ENCODE results near the gene IL17A. TPM values are rescaled to one million over a fixed set of nuclear protein-coding genes. Genes with fewer than 3 reads are reported as not detected.

Gene IL17A
- total and polyA plus RNA-seq, 2 donors (not counting 3 experiments of a cell fraction or from before 2014, with no cell fraction given): not detected

DNA sequence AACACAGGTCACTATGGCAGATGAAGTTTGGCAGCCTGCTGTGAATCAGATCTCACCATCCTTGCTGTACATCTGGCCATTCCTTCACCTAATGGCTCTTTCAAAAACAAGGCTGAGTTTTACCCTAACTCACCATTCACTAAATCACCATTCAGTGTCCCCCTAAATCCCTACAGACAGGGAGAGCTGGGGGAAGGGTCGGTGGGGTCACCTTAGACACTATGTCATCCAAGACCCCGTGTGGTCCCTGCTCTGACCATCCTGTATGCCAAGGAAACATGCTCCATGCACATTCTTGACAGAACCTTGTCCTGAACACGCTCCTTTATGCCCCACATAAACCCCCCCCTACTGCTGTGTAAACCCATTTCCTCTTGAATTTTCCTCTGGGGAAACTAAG is 31.8 kb upstream of the IL17A start:
- no peaks in the 10 kb centered on the region for H4K20me1 ChIP-seq (replicated peaks; ENCODE audit: control insufficient read depth, extremely low read depth, insufficient read depth, low read length)
- H3K4me3 ChIP-seq (replicated peaks in 1 of 3; ENCODE audit: insufficient read depth in 1 of 3, low read depth in 1 of 3, low read length in 3 of 3): no peak overlapping the region
- no peaks in the 10 kb centered on the region for H3K9me1 ChIP-seq (replicated peaks; ENCODE audit: control insufficient read depth, extremely low read depth, insufficient read depth, low read length)
- FAIRE-seq (no peak), DNase-seq (ENCODE audit: low read depth, low spot score) (no peak)
- intact Hi-C loops (cut with micrococcal nuclease) (no loop called here), dilution Hi-C loops (cut with MboI; ENCODE audit: extremely low pct_ligation_motif_present, low sequenced_read_pairs) (no loop called here)
- CTCF ChIA-PET: interaction anchor here (1.5 kb wide), 1 partner anchor 11 kb away, joined by 4 read pairs; no protein-coding TSS in a partner anchor
- H3K9ac ChIP-seq (replicated peaks; ENCODE audit: extremely low read depth, insufficient read depth, low read length): no peak overlapping the region
- H3K4me2 ChIP-seq (ENCODE audit: insufficient read depth, low read length): no peak overlapping the region
- H3K27me3 ChIP-seq (ENCODE audit: control insufficient read depth in 2 of 2, insufficient read depth in 2 of 2, low read length in 2 of 2): no peaks in the 10 kb centered on the region
- TF ChIP-seq, protein P1, sequence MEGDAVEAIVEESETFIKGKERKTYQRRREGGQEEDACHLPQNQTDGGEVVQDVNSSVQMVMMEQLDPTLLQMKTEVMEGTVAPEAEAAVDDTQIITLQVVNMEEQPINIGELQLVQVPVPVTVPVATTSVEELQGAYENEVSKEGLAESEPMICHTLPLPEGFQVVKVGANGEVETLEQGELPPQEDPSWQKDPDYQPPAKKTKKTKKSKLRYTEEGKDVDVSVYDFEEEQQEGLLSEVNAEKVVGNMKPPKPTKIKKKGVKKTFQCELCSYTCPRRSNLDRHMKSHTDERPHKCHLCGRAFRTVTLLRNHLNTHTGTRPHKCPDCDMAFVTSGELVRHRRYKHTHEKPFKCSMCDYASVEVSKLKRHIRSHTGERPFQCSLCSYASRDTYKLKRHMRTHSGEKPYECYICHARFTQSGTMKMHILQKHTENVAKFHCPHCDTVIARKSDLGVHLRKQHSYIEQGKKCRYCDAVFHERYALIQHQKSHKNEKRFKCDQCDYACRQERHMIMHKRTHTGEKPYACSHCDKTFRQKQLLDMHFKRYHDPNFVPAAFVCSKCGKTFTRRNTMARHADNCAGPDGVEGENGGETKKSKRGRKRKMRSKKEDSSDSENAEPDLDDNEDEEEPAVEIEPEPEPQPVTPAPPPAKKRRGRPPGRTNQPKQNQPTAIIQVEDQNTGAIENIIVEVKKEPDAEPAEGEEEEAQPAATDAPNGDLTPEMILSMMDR (IDR thresholded peaks at IDR 0.05; ENCODE audit: extremely low read depth in 1 of 2, insufficient read depth in 1 of 2, low read depth in 1 of 2, low read length in 2 of 2): no peak
- TF ChIP-seq EZH2 (IDR thresholded peaks at IDR 0.05; ENCODE audit: borderline replicate concordance, low read depth, low read length, severe bottlenecking) (no peak), MYC (IDR thresholded peaks at IDR 0.05; ENCODE audit: low read depth, low read length) (no peak), JUN (IDR thresholded peaks at IDR 0.05; ENCODE audit: borderline replicate concordance, insufficient read depth, insufficient read length, low read depth) (no peak), GATA2 (IDR thresholded peaks at IDR 0.05; ENCODE audit: insufficient read depth, insufficient read length, low read depth, low read length) (no peak), POLR2AphosphoS5 (IDR thresholded peaks at IDR 0.05; ENCODE audit: insufficient read depth, low read depth, low read length) (no peak), FOS (IDR thresholded peaks at IDR 0.05; ENCODE audit: borderline replicate concordance, insufficient read depth, low read length) (no peak), POLR2A (IDR thresholded peaks at IDR 0.05; ENCODE audit: low read depth, low read length) (no peak)
- TF ChIP-seq, protein P2, sequence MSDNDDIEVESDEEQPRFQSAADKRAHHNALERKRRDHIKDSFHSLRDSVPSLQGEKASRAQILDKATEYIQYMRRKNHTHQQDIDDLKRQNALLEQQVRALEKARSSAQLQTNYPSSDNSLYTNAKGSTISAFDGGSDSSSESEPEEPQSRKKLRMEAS (IDR thresholded peaks at IDR 0.05; ENCODE audit: insufficient read depth, insufficient read length): no peak
- H3K27ac ChIP-seq (ENCODE audit: insufficient read depth, low read depth, low read length): no peak overlapping the region
- no TSS peak for BruUV-seq (replicated peaks)
- no peak overlapping the region for H2AFZ ChIP-seq (ENCODE audit: low read depth, low read length)
- H3K9me3 ChIP-seq (replicated peaks; ENCODE audit: control insufficient read depth, insufficient read depth, low read length): no peaks in the 10 kb centered on the region
- no peaks in the 10 kb centered on the region for H3K36me3 ChIP-seq (ENCODE audit: control insufficient read depth in 2 of 2, extremely low read depth in 1 of 2, insufficient read depth in 2 of 2, low read length in 2 of 2)
- POLR2A ChIA-PET: no interaction called here
- H3K4me1 ChIP-seq (ENCODE audit: control insufficient read depth, extremely low read depth, insufficient read depth, low read length): peaks cover 15% of the 10 kb centered on the region
- H3K79me2 ChIP-seq (ENCODE audit: control insufficient read depth, insufficient read depth, low read length): no peaks in the 10 kb centered on the region

All from endothelial cell of umbilical vein (primary cell).